GM12892 (cell line): Measurements from ENCODE around the gene MSL3.

Experiments used
- POLR2A ChIP-seq: IDR thresholded peaks from 2 replicates; pipeline ENCODE4 v1.6.1; 2011; ENCODE audit warnings: low read depth, low read length, control low read depth
- POLR2AphosphoS5 ChIP-seq: IDR thresholded peaks from 2 replicates; pipeline ENCODE4 v1.6.1; 2011; ENCODE audit warnings: low read depth, low read length, control low read depth

DNA sequence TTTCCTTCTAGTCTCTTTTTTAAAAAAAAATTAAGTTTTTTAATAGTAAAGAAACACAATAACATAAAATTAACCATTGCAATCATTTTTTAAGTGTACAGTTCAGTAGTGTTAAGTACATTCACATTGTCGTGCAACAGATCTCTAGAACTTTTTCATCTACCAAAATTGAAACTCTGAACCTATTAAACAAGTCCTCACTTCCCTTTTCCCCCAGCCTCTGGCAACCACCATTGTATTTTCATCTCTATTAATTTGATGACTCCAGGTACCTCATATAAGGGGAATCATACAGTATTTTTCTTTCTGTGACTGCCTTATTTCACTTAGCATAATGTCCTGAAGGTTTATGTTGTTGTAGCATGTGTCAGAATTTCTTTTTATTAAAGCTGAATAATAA lies 31.8 kb downstream of the MSL3 start:
- TF ChIP-seq POLR2AphosphoS5 (no peak), POLR2A (no peak)
